ENCODE measurements around the gene AZIN2. TPM values are rescaled to one million over a fixed set of nuclear protein-coding genes. Genes with fewer than 3 reads are reported as not detected.

Gene AZIN2
- total and polyA plus RNA-seq, 2 of the 8 experiments (the other 6 are each of a cell fraction or from before 2014, with no cell fraction given): 0.22 to 0.91 TPM

DNA sequence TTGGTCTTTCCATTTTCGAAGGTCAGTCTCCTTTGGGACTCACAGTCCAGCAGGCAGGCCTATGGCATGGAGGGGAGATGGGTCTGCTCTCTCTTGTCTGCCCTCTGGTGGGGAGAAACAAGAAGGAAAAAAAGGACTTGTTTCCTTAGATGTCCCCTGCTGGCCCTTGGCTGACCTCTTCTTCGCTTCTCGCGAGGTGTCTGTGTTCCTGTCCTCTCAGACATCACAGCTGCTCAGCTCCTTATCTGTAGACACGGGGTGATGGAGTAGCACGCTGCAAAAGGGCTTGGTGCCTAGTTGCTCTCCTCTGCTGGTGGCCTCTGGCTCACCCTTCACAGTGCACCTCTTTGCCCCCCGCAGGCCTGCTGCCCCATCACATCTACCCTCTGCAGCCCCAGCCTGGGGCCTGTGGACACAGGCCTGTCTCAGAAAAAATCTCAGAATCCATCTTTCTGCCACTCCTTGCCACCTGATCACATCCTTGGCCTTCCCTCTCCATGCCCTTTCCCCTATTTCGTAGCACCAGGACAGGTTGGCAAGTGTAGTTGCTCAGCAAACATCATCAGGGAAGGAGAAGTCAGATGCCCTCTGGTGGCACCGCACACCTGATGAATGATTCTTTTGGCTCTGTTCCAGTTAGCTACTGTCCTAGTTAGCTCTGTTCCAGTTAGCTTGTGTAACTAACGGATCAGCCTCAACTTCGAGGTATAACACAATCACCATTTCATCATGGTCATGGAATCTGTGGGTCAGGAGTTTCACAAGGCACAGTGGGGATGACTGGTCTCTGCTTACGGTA lies 25.5 kb upstream of the AZIN2 start:
- no peaks in the 10 kb centered on the region for H3K23me2 ChIP-seq (ENCODE audit: low read depth, low read length)
- H4K20me1 ChIP-seq (replicated peaks in 1 of 2; ENCODE audit: control insufficient read depth in 1 of 2, insufficient read depth in 2 of 2, low read length in 2 of 2): no peaks in the 10 kb centered on the region
- H3K4me1 ChIP-seq (replicated peaks in 1 of 4; ENCODE audit: control insufficient read depth in 3 of 4, insufficient read depth in 4 of 4, low read length in 3 of 4): no peaks in the 10 kb centered on the region
- no peak overlapping the region for H3K18ac ChIP-seq (ENCODE audit: extremely low read depth, low read length)
- no peaks in the 10 kb centered on the region for H3K36me3 ChIP-seq (ENCODE audit: control insufficient read depth in 2 of 4, insufficient read depth in 4 of 4, low read length in 3 of 4)
- DNase-seq (ENCODE audit: low read depth in 1 of 2, low spot score in 2 of 2) (peak; percentile 46 to 60), FAIRE-seq (peak; percentile 73)
- H2BK20ac ChIP-seq (ENCODE audit: low read length): no peak overlapping the region
- no peak overlapping the region for H4K8ac ChIP-seq (ENCODE audit: extremely low read depth, insufficient read depth, low read length)
- H3K56ac ChIP-seq (replicated peaks; ENCODE audit: insufficient read length, low read depth, low read length): no peak overlapping the region
- 77% methylated on average over 12 of the region's 12 CpGs; no CpG with 5 or more reads in 1 of the 2 experiments for WGBS, 2 experiments (ENCODE audit: extremely low coverage in 1 of 2, insufficient coverage in 1 of 2, insufficient read length in 1 of 2, insufficient replicate concordance in 2 of 2, low coverage in 1 of 2, low lambda C conversion rate in 2 of 2, missing lambda C conversion rate in 1 of 2)
- H2BK120ac ChIP-seq (replicated peaks; ENCODE audit: low read depth, low read length): no peak overlapping the region
- H2BK15ac ChIP-seq (ENCODE audit: low read length): no peak overlapping the region; the same call in 1 of the 2 replicates
- POLR2A ChIA-PET (ENCODE audit: partially characterized antibody): interaction anchor here (0.9 to 1.4 kb wide), 2 partner anchors 11 to 47 kb away, joined by 3 to 6 read pairs; no protein-coding TSS in a partner anchor
- TF ChIP-seq JUN (IDR thresholded peaks at IDR 0.05; ENCODE audit: low read depth, low read length): no peak
- no peak for TF ChIP-seq ZNF274 (IDR thresholded peaks at IDR 0.05; ENCODE audit: borderline replicate concordance, extremely low read depth, low read length)
- no peak for TF ChIP-seq ASH2L (IDR thresholded peaks at IDR 0.05; ENCODE audit: low read length)
- peak; percentile 66 to 73 for TF ChIP-seq RAD21 (IDR thresholded peaks at IDR 0.05 in 1 of 2, conservative IDR thresholded peaks at IDR 0.05 in 1 of 2; ENCODE audit: low read depth in 2 of 2, low read length in 2 of 2)
- TF ChIP-seq CHD2 (IDR thresholded peaks at IDR 0.05; ENCODE audit: low read length): peak; percentile 56; the same call in 1 of the 2 replicates
- TF ChIP-seq RNF2 (IDR thresholded peaks at IDR 0.05; ENCODE audit: borderline replicate concordance, low read depth, low read length, missing control alignments, poor library complexity, severe bottlenecking): no peak
- TF ChIP-seq, protein P1, sequence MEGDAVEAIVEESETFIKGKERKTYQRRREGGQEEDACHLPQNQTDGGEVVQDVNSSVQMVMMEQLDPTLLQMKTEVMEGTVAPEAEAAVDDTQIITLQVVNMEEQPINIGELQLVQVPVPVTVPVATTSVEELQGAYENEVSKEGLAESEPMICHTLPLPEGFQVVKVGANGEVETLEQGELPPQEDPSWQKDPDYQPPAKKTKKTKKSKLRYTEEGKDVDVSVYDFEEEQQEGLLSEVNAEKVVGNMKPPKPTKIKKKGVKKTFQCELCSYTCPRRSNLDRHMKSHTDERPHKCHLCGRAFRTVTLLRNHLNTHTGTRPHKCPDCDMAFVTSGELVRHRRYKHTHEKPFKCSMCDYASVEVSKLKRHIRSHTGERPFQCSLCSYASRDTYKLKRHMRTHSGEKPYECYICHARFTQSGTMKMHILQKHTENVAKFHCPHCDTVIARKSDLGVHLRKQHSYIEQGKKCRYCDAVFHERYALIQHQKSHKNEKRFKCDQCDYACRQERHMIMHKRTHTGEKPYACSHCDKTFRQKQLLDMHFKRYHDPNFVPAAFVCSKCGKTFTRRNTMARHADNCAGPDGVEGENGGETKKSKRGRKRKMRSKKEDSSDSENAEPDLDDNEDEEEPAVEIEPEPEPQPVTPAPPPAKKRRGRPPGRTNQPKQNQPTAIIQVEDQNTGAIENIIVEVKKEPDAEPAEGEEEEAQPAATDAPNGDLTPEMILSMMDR (IDR thresholded peaks at IDR 0.05; ENCODE audit: control extremely low read depth in 1 of 3, insufficient read depth in 1 of 3, low read depth in 1 of 3, low read length in 3 of 3): peak; percentile 49 to 89 (median 83)
- H3K79me2 ChIP-seq (ENCODE audit: control insufficient read depth in 1 of 2, insufficient read depth in 2 of 2, low read length in 2 of 2): no peaks in the 10 kb centered on the region
- H3K79me1 ChIP-seq (ENCODE audit: low read depth, low read length): no peaks in the 10 kb centered on the region
- H4K91ac ChIP-seq (replicated peaks; ENCODE audit: insufficient read length, low read length): no peak overlapping the region
- H2BK5ac ChIP-seq (ENCODE audit: low read depth, low read length): no peak overlapping the region
- no peak overlapping the region for H4K5ac ChIP-seq (ENCODE audit: insufficient read length, low read depth, low read length)
- H3K23ac ChIP-seq (ENCODE audit: insufficient read length): no peak overlapping the region
- H2AK5ac ChIP-seq (ENCODE audit: low read depth, low read length): no peak overlapping the region
- H3K4ac ChIP-seq (replicated peaks; ENCODE audit: insufficient read length, low read depth, low read length): no peak overlapping the region
- H2AFZ ChIP-seq (ENCODE audit: low read length): no peak overlapping the region
- H3K4me2 ChIP-seq (ENCODE audit: insufficient read depth in 1 of 2, low read depth in 2 of 2, low read length in 2 of 2): no peak overlapping the region
- no peak overlapping the region for H3K14ac ChIP-seq (ENCODE audit: insufficient read length)
- no peak overlapping the region for H3K27ac ChIP-seq (ENCODE audit: low read depth, low read length)
- no peaks in the 10 kb centered on the region; a peak in 1 of 7 replicates for H3K27me3 ChIP-seq (replicated peaks in 1 of 4; ENCODE audit: control insufficient read depth in 3 of 4, extremely low read depth in 1 of 4, insufficient read depth in 3 of 4, low read length in 3 of 4)
- peaks cover 0 to 5% of the 10 kb centered on the region in 2 experiments; a peak in 2 of 4 replicates for H3K9me3 ChIP-seq (ENCODE audit: insufficient read depth in 2 of 2, low read depth in 1 of 2, low read length in 1 of 2)
- no peak overlapping the region for H3K4me3 ChIP-seq (ENCODE audit: extremely low read depth in 1 of 4, insufficient read depth in 2 of 4, low read depth in 3 of 4, low read length in 4 of 4)
- CTCF ChIA-PET (ENCODE audit: partially characterized antibody): interaction anchor here (0.7 to 5.6 kb wide), 39 partner anchors 9 to 188 kb away, joined by 3 to 73 read pairs (median 6); partner anchors contain the start of gene AZIN2
- no peak overlapping the region for H2BK12ac ChIP-seq (ENCODE audit: low read depth, low read length)
- no peak overlapping the region for H3K9ac ChIP-seq (replicated peaks in 1 of 4; ENCODE audit: extremely low read depth in 1 of 4, low read depth in 3 of 4, low read length in 3 of 4)

Data from H1 (cell line).